MM.1S (cell line): ENCODE data around the gene TXN2.
A peak's percentile ranks its signal among the peaks of the same experiment; 100 is the strongest.

Experiments used
- DNase-seq: peaks from one replicate; pipeline ENCODE4 v3.0.0-alpha.2; 2015
- H2AFZ ChIP-seq: fragments of 300-600 bp; sonication (generic); 2 replicates; pipeline ENCODE4 v1.6.0; 2016; ENCODE audit warnings: antibody characterized with exemption, low read length
- H3F3A ChIP-seq: fragments of 300-600 bp; sonication (generic); 2 replicates; pipeline ENCODE4 v1.6.1; 2016; ENCODE audit warnings: mild to moderate bottlenecking, antibody characterized with exemption, low read length, moderate library complexity, mixed read lengths; ENCODE audit not compliant: insufficient read depth
- H3K27ac ChIP-seq: fragments of 300-600 bp; sonication (generic); 2 replicates; pipeline ENCODE4 v1.5.1; 2016; ENCODE audit warnings: mild to moderate bottlenecking, low read length
- H3K27me3 ChIP-seq: fragments of 300-600 bp; sonication (generic); replicated peaks from 2 replicates; pipeline ENCODE4 v1.6.0; 2016; ENCODE audit warnings: low read length; ENCODE audit not compliant: insufficient read depth
- H3K36me3 ChIP-seq: fragments of 300-600 bp; sonication (generic); replicated peaks from 2 replicates; pipeline ENCODE4 v1.6.1; 2016; ENCODE audit warnings: mild to moderate bottlenecking, low read length, mixed read lengths; ENCODE audit not compliant: insufficient read depth
- H3K4me1 ChIP-seq: fragments of 300-600 bp; sonication (generic); 2 replicates; pipeline ENCODE4 v1.6.1; 2016; ENCODE audit warnings: low read length, mixed read lengths
- H3K4me2 ChIP-seq: fragments of 300-600 bp; sonication (generic); 2 replicates; pipeline ENCODE4 v1.6.0; 2016; ENCODE audit warnings: low read depth, low read length
- H3K4me3 ChIP-seq: fragments of 300-600 bp; sonication (generic); 2 replicates; pipeline ENCODE4 v1.5.1; 2016; ENCODE audit warnings: low read length, mixed read lengths
- H3K79me2 ChIP-seq: fragments of 300-600 bp; sonication (generic); 2 replicates; pipeline ENCODE4 v1.6.1; 2016; ENCODE audit warnings: mixed run types, low read length, mixed read lengths
- H3K9ac ChIP-seq: fragments of 300-600 bp; sonication (generic); 2 replicates; pipeline ENCODE4 v1.6.1; 2016; ENCODE audit warnings: low read length, mixed read lengths
- H3K9me2 ChIP-seq: fragments of 300-600 bp; sonication (generic); replicated peaks from 2 replicates; pipeline ENCODE4 v1.6.1; 2016; ENCODE audit warnings: mild to moderate bottlenecking, low read length, mixed read lengths; ENCODE audit not compliant: insufficient read depth
- H3K9me3 ChIP-seq: fragments of 300-600 bp; sonication (generic); replicated peaks from 2 replicates; pipeline ENCODE4 v1.6.1; 2016; ENCODE audit warnings: mild to moderate bottlenecking, low read length, mixed read lengths; ENCODE audit not compliant: insufficient read depth
- H4K20me1 ChIP-seq: fragments of 300-600 bp; sonication (generic); 2 replicates; pipeline ENCODE4 v1.6.1; 2016; ENCODE audit warnings: mild to moderate bottlenecking, low read length, moderate library complexity, mixed read lengths; ENCODE audit not compliant: insufficient read depth
- EZH2 ChIP-seq: fragments of 300-600 bp; sonication (generic); optimal IDR thresholded peaks from 2 replicates; pipeline ENCODE3; 2017; ENCODE audit warnings: low read depth, mild to moderate bottlenecking, antibody characterized with exemption, low read length, mixed read lengths
- EZH2phosphoT487 ChIP-seq: fragments of 300-600 bp; sonication (generic); IDR thresholded peaks from 2 replicates; pipeline ENCODE4 v1.6.1; 2018; ENCODE audit warnings: antibody characterized with exemption, low read length
- TF ChIP-seq, protein P1 (sequence below): fragments of 300-600 bp; sonication (generic); IDR thresholded peaks from 2 replicates; pipeline ENCODE4 v1.5.1; 2016; ENCODE audit warnings: antibody characterized with exemption, low read length, mixed read lengths

The TXN2 gene

DNA sequence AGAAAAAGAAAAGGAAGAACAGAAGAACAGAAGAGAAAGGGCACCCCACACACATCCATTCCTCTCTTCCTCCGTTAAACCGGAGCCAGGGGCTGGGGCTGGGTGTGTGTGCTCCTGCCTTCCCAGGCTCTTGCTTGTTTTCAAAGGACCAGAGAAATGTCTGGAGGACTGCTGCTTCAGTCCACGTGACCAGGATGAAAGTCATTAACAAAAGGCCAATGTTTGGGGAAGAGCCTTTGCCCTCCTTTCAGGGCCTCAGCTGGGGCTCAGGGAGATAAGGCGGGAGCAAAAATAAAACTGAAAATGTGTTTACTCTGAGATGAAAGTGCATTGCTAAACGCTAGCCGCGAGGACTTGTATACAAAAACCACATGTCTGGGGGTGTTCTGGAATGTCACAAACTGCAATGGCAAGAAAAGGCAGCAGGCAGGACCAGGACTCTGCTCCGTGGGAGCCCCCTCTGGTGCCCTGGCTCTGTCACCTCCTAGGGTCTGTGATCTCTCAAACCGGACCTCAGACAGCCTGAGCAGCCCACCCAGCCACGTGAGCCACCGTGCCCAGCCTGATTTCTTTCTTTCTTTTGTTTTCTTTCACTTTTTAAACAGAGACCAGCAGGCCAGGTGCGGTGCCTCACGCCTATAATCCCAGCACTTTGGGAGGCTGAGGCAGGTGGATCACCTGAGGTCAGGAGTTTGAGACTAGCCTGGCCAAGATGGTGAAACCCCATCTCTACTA, 62.1 kb downstream of the TXN2 start:
- Histone ChIP-seq H3K27me3 (peaks cover 13% of the 10 kb centered on the region), H3K9me2 (no peaks in the 10 kb centered on the region), H3K36me3 (no peaks in the 10 kb centered on the region), H3K4me2 (peak overlapping the region; percentile 42; the same call in 1 of the 2 replicates), H3K9ac (peak overlapping the region; percentile 20; the same call in 1 of the 2 replicates), H3K79me2 (no peaks in the 10 kb centered on the region), H3K4me3 (peak overlapping the region; percentile 18), H2AFZ (0 out of 2 replicates have a peak overlapping the region, but pooled peaks have one; percentile 42), H3F3A (peaks cover 28% of the 10 kb centered on the region), H4K20me1 (no peaks in the 10 kb centered on the region), H3K9me3 (no peaks in the 10 kb centered on the region), H3K4me1 (peaks cover 21% of the 10 kb centered on the region), H3K27ac (peak overlapping the region; percentile 40; the same call in 1 of the 2 replicates)
- peak; percentile 84 for DNase-seq
- TF ChIP-seq EZH2phosphoT487 (no peak), EZH2 (no peak)
- TF ChIP-seq, protein P1, sequence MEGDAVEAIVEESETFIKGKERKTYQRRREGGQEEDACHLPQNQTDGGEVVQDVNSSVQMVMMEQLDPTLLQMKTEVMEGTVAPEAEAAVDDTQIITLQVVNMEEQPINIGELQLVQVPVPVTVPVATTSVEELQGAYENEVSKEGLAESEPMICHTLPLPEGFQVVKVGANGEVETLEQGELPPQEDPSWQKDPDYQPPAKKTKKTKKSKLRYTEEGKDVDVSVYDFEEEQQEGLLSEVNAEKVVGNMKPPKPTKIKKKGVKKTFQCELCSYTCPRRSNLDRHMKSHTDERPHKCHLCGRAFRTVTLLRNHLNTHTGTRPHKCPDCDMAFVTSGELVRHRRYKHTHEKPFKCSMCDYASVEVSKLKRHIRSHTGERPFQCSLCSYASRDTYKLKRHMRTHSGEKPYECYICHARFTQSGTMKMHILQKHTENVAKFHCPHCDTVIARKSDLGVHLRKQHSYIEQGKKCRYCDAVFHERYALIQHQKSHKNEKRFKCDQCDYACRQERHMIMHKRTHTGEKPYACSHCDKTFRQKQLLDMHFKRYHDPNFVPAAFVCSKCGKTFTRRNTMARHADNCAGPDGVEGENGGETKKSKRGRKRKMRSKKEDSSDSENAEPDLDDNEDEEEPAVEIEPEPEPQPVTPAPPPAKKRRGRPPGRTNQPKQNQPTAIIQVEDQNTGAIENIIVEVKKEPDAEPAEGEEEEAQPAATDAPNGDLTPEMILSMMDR, result no peak

DNA sequence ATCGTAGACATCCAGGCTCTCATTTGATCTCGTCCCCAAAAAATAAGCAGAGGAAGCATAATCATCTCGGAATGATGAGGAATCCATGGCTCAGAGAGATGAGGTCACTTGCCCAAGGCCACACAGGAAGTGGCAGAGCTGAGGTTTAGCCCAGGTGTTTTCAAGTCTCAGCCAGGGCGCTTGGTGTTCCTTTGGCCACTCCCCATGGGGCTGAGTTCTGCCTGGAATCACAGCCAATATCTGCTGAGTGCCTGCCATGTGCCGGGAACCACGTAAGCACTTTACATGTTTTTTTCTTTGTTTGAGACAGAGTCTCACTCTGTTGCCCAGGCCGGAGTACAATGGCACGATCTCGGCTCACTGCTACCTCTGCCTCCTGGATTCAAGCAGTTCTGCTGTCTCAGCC, 64.2 kb downstream of the TXN2 start:
- Histone ChIP-seq H3K27ac (peak overlapping the region; percentile 51; the same call in 1 of the 2 replicates), H3K4me2 (peak overlapping the region; percentile 54)

More for the DNA sequence above, 64.2 kb downstream of the TXN2 start:
- Histone ChIP-seq H3K4me1 (peaks cover 17% of the 10 kb centered on the region), H3K4me3 (peak overlapping the region; percentile 21; the same call in 1 of the 2 replicates), H3F3A (peaks cover 28% of the 10 kb centered on the region), H3K36me3 (no peaks in the 10 kb centered on the region), H3K9me2 (no peaks in the 10 kb centered on the region), H3K9me3 (no peaks in the 10 kb centered on the region), H3K79me2 (no peaks in the 10 kb centered on the region), H2AFZ (peak overlapping the region; percentile 32), H3K9ac (no peak overlapping the region), H3K27me3 (peaks cover 13% of the 10 kb centered on the region), H4K20me1 (no peaks in the 10 kb centered on the region)
- TF ChIP-seq EZH2phosphoT487, result no peak
- TF ChIP-seq, protein P1, result no peak
- peak; percentile 92 for DNase-seq
